Stimulated activated CD8-positive, alpha-beta memory T cell treated with anti-CD3 and anti-CD28 coated beads, Interleukin-12 subunit alpha, Interleukin-12 subunit beta, amount 100 ng/mL, for 1 hour (primary cell): ENCODE measurements around the gene UPK3BL1.
"Not testable (repeated sequence)": the region's sequence is repeated elsewhere in the genome, so short reads cannot be mapped to it uniquely, and the experiment has no call there.

Source experiments
- DNase-seq: peaks from one replicate; pipeline ENCODE4 v3.0.0-alpha.2; 2020; ENCODE audit warnings: low read depth

The UPK3BL1 gene

DNA sequence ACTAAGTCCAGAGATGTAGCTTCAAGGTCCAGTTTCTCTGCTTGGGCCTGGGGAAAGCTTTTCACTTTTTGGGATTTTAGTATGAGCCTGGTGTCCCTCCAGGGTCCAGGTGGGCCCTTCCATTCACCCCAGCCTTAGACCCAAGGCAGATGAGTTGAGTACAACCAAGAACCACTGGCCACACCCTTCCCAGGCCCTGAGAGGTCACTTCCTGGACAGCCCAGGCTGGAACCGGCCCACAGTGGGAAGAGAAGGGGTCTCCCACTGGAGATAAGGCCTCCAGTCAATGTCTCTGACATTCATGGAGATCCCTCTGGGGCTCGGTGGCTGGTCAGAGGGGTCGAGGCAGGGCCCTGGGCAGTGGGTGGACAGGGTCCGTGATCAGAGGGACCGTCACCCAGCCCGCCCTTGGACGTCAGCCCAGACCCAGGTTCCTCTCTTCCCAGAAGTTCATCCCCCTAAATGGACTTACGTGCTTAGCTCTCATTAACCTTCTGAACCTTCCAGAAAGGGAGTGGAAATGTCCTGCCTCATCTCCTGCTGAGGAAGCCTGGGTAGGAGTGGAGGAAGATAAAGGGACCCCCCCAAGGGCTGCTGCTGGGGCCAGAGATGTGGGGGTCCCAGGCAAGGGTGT, 15.2 kb downstream of the UPK3BL1 start:
- not testable (repeated sequence) for DNase-seq

DNA sequence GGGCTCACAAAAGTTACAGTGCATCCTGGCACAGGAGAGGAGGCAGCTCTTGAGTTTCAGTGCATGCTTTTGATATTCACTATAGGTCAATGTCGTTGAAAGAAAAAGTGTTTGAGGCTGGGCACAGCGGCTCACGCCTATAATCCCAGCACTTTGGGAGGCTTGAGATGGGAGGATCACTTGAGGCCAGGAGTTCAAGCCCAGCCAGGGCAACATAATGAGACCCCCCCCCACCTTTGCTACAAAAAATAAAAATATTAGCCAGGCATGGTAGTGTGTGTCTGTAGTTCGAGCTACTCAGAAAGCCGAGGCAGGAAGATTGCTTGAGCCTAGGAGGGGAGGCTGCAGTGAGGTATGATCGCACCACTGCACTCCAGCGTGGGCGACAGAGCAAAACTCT, 24.5 kb downstream of the UPK3BL1 start:
- DNase-seq, result not testable (repeated sequence)

DNA sequence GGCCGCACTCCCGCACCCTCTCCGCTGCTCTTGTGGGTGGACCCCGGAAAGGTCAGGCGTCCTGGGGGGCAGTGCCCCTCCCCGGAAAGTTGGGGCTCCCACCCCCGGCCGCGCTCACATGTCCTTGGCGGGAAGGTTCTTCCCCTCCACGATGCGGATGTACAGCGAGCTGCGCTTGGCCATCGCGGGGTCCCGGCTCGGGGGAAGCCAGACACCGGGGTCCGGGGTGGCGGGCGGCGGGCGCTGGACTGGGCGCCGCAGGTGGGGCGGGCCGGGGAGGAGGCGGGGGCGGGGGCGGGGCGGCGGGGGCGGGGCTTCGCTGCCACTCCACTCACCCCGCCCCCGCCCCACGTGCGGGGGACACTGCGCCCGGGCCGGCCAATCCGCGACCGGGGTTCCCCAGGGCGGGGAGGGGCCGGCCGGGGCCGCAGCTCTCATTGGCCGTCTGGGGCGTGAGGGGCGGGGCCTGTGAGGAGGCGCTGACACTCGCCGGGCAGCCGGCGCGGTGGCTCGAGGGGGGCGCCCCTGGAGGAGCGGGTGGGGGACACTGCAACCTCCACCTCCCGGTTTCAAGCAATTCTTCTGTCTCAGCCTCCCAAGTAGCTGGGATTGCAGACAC, 26.0 kb downstream of the UPK3BL1 start, which contains the start of gene RASA4:
Gene RASA4, minus strand, starts transcription at position 250 of the 619 bp plus-strand sequence. Its CDS starts 67 bp downstream, at position 183.
- not testable (repeated sequence) for DNase-seq

DNA sequence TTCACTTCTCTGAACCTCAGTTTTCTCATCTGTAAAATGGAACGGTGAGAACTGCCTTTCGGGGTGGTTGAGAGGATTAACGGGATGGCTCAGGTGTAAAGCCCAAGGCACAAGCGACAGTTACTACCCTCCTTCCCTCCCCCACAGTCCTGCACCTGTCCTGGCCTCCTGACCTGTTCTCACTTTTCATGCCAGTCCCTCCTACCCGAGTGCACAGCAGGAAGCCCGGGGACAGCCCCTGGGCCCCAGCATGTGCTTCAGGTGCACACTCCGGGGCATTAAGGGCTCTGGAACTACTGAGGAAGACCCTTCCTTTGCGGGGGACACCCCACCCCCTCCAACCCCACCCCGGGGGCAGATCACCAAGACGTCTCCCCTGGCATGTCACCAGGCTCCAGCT, 26.7 kb downstream of the UPK3BL1 start:
- DNase-seq, result not testable (repeated sequence)

DNA sequence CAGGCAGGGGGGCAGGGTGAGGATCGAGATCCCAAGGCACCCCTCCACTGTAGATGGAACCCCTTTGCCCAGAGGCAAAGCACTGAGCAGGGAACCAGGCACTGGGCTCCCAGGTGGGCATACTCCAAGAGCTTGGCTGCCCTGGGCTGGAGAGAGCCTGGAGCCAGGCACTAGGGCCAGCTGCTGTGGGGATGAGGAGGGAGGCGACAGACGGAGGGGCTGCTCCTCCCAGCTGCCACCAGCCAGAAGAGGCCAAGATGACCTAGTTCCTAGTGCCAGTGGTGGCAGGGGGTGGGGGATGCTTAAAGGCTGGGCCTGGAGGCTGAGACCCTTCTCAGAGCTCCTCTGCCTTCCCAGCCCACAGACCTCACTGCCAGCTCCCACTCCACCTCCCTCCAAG, 27.7 kb downstream of the UPK3BL1 start:
- DNase-seq, result not testable (repeated sequence)

DNA sequence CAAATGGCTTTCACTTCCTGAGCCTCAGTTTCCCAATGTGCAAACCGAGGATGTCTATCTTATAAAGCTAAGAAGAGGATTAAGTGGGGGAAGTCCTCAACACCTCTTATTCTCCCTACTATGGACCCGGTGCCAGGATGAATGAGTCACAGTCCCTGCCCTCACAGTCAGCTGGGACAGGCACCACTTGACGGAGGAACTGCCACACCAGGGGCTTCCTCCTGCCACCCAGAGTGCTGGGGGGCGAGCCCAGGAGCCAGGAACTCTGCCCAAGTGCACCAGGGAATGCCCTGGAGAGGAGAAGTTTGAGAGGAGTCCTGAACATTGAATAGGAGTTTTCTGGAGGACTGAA, 28.3 kb downstream of the UPK3BL1 start:
- not testable (repeated sequence) for DNase-seq

DNA sequence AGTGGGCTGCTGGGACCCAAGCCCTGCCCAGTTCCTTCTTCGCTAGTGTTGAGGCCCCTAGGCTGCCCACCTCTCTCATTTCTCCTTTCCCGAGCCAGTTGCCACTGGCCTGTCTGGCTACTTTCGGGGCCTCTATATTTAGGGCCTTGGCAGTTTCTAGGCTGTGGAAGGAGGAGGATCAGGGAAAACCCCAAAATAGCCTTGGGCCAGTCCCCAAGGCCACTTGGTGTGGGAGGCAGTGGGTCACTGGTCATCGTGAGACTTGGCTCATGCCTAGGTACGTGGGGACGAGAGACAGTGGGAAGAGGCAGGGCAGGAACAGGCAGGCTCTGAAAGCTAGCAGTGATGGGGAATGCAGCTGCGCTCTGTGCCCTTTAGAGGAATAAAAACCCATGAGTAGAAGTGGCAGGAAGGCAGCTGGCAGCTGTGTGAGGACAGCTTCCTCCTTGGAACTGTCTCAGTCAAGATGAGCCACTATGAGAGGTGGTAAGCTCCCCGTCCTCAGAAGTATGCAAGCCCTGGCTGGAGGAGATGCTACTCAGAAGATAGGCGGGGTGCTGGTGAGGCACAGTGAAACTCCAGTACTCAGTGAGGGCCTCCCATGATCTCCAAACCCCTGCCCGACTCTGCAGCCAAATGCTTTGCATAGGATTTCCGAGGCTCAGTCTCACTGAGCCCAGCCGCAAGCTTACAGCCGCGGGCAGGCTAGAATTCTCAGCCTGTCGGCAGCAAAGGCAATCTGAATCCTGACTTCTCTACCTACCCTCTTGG, 28.8 kb downstream of the UPK3BL1 start:
- not testable (repeated sequence) for DNase-seq

DNA sequence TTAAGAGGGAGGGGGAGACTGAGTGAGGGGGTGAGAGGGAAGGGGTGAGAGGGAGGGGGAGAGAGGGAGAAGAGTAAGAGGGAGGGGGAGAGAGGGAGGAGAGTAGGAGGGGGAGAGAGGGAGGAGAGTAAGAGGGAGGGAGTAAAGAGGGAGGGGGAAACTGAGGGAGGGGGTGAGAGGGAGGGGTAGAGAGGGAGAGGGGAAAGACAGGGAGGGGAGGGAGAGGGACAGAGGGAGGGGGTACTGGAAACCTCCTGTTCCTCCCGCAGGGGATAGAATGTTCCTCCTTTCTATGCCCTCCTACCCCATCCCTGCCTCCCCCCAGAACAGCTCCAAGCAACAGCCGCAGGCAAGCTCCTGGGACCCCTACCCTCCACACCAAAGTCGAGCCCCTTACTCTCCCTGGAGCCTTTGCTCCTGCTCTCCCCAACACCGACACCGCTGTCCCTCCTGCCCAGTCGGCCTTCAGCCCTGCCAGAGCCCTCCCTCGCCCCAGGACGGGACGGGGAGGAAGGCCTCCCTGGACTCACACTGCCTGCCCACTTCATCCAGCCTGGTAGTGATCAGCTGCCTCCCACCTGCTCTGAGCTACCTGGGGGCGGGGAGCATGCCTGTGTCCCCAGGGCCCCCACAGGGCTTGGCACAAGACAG, 30.8 kb downstream of the UPK3BL1 start:
- DNase-seq, result not testable (repeated sequence)

DNA sequence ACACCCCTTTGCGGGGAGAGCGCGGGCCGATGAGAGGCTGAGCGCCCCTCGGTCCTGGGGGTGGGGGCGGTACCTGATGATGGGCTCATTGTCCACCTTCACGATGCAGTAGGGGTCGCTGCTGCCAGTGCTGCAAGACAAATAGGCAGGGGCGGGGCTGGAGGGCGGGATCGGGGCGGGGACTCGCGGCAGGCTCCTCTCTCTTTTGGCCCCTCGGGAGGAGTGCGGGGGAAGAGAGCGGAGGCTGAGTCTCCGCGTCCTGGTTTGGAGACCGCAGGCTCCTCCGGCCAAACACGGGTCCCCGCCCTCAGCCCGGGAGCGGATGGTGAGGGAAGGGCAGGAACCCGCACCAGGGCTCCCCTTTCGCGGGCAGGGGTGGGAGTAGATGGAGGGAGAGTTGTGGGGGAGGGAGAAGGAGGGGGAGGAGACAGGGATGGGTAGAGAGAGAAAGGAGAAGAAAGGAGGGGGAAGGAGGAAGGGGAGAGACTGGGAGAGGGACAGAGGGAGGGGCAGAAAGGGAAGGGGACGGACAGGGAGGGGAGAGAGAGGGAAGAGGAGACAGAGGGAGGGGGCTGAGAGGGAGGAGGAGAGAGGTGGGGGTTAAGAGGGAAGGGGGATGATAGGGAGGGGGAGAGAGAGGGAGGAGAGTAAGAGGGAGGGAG, 31.4 kb downstream of the UPK3BL1 start:
- DNase-seq, result not testable (repeated sequence)

DNA sequence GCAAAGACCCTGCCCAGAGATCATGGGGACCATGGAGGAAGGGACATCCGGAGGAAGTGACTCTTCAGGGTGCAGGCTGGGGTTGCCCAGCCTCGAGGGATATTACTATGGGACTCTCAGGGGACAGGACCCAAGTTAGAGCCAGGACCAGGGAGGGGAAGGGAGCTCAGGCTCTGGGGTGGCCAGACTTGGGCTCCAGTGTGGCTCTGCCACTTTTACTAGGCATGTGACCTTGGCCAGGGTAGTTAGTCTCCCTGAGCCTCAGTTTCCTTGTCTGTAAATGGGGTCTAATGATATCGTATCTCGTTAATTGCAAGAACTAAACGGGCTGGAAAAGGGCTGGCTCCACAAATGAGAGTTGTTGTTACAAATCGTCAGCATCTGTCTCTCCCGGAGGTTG, 32.1 kb downstream of the UPK3BL1 start:
- DNase-seq, result not testable (repeated sequence)

DNA sequence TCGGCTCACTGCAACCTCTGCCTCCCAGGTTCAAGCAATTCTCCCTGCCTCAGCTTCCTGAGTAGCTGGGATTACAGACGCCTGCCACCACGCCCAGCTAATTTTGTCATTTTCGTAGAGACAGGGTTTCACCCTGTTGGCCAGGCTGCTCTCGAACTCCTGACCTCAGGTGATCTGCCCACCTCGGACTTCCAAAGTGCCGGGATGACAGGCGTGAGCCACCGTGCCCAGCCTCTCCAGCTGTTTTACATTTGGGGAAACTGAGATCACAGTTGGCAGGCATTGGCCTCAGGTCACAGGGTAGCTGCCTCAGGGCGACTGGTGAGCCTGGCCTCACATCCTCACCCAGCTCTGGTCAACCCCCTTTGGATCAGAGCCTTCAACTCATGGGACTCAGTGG, 32.9 kb downstream of the UPK3BL1 start:
- DNase-seq, result not testable (repeated sequence)

DNA sequence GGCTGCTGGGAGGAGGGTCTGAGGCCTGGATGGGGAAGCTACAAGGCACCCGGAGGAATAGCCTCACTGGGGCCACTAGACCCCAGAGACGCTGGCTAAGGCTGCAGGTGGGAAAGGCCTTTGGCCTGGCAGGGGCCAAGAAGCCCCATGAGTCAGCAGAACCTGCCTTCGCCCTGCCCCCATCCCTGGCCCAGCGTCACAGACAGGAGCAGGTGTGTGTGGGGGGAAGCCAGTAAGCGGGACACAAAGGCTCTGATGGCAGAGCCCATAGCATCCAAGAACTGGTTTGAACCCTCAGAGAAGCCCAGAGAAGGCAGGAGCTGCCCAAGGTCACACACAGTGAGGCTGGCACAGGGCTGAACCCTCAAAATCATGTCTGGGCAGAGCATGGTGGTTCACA, 35.7 kb downstream of the UPK3BL1 start:
- not testable (repeated sequence) for DNase-seq

DNA sequence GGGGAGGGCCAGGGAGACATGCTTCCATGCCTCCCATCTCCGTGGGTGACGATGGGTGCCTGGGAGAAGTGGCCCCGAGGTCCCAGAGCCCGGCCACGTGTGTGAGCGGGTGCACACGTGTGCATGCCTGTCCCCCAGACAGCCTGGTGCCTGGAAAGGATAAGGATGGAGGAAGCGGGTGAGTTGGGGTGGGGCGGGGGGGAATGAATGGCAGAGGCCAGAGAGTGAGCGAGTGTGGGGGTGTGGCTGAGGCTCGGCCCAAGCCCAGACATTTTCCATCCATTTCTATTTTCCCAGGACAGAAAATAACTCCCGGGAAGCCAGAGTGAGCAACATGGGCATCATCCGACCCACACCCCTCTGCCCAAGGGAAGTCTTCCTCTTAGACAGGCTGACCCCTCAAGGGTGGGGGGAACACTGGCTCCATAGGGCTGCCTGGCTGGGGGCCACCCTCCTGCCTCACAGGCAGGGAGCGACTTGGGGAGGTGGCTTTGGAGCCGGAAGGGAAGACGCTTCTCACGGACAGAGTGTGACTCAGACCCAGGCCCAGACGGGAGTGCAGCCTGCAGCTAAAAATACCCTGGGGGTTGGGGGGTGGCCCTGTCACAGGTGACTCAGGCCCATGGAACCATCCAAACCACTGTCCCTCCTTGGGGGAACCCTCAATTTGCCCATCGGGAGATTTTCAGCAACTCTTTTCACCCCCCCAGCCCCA, 38.0 kb downstream of the UPK3BL1 start:
- DNase-seq, result not testable (repeated sequence)

DNA sequence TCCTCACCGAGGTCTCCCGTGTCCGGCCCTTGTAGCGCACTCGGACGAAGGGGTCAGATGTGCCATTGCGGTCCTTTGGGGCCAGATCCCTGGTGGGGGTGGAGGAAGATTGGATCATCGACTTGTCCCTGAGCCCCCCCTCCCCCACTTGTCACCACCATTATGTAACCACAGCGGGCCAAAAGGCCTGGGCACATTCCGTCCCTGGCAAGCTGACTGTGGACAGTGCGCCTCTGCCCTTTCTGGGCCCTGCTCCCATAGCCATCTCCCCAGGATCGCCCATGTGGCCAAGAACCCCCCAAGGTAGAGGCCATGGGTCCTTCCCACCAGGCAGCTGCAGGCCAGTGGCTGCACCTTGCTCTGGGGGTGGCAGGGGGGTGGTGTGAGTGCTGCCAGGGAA, 40.3 kb downstream of the UPK3BL1 start:
- DNase-seq, result not testable (repeated sequence)

DNA sequence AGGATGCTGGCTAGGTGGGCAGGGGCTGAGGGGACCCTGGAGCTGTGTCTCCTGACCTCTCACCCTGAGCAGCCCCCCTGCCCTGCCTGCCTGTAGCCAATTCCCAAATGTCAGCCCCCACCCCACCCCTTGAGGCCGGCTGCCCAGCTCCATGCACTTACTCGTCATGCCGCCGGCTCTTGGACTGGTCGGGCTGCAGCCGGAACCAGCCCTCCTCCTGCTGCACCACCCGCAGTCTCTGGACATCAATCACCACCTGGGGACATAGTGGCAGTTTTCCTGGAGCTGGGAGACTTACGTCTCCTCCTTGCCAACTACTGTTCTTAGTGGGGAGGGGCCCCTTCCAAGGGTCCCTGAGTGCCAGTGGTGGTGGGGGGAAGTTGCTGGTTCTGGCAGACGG, 42.9 kb downstream of the UPK3BL1 start:
- not testable (repeated sequence) for DNase-seq

DNA sequence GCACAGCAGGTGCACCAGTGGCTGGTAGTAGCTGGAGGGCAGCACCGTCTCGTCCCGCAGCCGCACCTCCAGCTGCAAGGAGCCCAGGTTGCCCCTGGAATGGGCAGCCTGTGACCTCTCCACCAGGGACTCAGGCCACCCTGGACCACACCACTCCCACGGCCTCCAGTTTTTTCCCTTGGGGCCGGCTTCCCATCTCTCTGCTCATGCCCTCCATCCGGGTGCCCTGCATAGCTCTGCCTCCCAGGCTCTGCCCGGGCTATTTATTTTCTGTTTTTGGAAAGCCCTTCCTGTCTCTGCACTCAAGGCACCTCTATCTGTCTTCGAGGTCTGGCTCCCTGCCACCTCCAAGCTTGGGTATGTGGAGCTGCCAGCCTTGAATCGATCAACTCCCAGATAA, 46.6 kb downstream of the UPK3BL1 start:
- DNase-seq, result not testable (repeated sequence)

DNA sequence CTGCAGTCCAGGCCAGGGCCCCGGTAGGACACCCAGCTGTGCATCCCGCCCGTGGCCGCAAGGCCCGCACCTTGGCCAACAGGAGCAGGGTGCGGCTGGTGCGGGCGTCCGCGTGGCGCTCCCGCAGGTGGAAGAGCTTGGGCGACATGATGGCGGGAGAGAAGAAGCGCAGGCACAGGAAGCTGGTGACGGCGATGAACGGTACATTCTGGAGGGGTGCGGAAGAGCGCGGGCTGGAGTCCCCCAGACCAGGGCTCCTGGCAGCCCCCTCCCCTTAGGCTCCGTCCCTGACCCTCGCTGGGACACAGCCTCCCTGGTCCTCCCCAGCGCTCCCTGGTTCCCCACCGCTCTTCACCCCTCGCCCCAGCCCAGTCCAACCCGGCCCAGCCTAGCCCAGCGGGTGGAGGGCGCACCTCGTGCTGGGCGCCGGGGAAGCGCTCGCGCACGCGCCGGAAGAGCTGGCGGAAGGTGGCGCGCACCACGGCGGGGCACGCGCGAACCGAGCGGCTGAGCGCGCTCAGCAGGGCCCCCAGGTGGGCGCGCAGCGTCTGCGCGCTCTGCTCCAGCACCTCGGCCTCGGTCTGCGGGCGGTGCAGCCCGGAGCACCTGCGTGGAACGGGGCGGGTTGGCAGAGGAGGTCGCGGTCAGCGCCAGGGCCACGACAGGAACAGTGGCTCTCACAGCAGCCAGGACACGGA, 48.8 kb downstream of the UPK3BL1 start:
- not testable (repeated sequence) for DNase-seq

DNA sequence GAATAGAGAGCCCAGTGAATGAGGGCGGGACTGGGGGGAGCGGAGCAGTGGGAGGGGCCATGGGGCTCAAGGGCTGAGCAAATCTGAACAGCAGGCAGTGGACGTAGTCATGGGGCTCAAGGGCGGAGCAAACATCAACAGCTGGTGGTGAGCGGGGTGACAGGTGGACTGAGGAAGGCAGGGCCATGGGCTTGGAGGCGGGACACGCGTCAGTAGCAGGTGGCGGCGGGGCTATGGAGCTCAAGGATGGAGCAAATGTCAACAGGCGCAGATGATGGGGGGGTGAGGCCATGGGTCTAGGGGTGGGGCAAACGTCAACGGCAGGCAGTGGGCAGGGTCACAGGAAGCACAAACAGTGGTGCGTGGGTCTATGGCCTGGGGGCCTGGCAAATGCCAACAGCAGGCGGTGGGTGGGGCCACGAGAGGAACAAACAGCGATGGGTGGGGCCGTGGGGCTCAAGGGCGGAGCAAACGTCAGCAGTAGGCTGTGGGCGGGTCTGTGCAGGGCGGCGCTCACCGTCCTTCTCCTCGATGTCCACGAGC, 50.0 kb downstream of the UPK3BL1 start:
- not testable (repeated sequence) for DNase-seq

DNA sequence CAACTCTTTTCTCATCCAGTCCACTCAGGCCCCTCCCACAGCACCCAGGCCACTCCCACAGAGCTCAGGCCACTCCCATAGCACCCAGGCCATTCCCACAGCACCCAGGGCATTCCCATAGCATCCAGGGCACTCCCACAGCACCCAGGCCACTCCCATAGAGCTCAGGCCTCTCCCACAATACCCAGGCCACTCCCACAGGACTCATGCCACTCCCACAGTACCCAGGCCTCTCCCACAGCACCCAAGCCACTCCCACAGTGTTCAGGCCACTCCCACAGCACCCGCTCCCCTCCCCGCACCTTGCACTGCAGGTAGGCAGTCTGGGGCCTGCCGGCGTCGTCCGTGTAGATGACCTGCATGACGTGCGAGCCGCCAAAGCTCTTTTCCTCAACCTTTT, 52.7 kb downstream of the UPK3BL1 start:
- not testable (repeated sequence) for DNase-seq
